Gastrocnemius medialis (tissue), 4 donors: ENCODE measurements around the gene GCDH.

Source experiments
- CTCF ChIP-seq, 5 experiments: fragments of 450-650 bp in 3 of 5; fragments of 200-600 bp in 2 of 5; sonication (generic) in 2 of 5; IDR thresholded peaks in 4 of 5; conservative IDR thresholded peaks in 1 of 5; 1 replicate in 4 of 5; 2 replicates in 1 of 5; pipeline ENCODE4 v1.5.1; 2016 to 2019; ENCODE audit warnings: antibody characterized with exemption in 5 of 5, mild to moderate bottlenecking in 3 of 5, moderate library complexity in 3 of 5
- POLR2A ChIP-seq, 2 donors: fragments of 450-650 bp; IDR thresholded peaks; one replicate each; pipeline ENCODE4 v1.6.1; 2017; ENCODE audit warnings: antibody characterized with exemption in 2 of 2, mild to moderate bottlenecking in 2 of 2, moderate library complexity in 2 of 2

DNA sequence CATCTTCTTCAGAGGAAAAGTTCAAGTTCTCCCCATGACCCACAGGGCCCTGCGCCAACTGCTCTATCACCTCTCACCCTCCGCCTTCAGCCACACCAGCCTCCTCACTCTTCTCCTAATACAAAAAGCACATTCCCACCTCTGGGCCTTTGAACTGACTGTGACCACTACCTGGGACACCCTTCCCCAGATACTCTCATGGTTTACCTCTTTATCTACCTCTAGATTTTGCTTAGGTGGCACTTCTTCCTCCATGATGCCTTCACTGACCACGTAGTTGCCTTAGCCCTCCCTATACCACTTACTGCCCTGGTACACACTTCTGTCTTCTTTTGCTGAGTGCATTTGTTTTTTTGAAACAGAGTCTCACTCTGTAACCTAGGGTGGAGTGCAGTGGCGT lies 32.0 kb downstream of the GCDH start:
- TF ChIP-seq CTCF (IDR thresholded peaks at IDR 0.05 in 4 of 5, conservative IDR thresholded peaks at IDR 0.05 in 1 of 5) (no peak), POLR2A (IDR thresholded peaks at IDR 0.05) (no peak)
